ENCODE measurements around the gene BCL2. TPM values are rescaled to one million over a fixed set of nuclear protein-coding genes. Genes with fewer than 3 reads are reported as not detected.
"Not testable (repeated sequence)": the region's sequence is repeated elsewhere in the genome, so short reads cannot be mapped to it uniquely, and the experiment has no call there.

The BCL2 gene
- total RNA-seq, 1 donor from 2014 or later, result 47.3 TPM

- intact Hi-C loops (cut with DNase I), result no loop called here
- DNase-seq (ENCODE audit: low spot score) (no peak), ATAC-seq (no peak)
Observed at GRCh38 chr18:63224630-63225029, 94.9 kb downstream of the BCL2 start.

- intact Hi-C loops (cut with DNase I), result no loop called here
- DNase-seq (ENCODE audit: low spot score), result no peak
- ATAC-seq, result no peak
Observed at GRCh38 chr18:63223837-63224236, 95.7 kb downstream of the BCL2 start.

DNA sequence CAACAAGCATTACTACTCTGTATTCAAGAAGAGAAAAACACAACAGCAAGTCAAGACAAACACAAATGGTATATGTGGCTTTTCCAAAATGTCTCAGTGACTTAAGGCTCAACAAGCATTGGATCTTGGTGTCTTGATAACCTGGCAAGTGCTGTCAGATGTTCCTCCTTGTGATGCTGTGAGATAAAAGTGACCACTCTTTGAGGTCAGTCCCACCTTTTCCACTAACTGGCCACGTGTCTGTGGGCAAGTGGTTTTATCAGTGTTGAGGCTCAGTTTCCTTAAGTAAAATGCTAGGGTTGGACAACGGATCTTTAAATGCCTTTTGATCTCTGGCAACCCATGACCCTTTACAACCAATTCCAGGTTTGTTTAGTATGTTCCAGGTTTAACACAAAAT lies 98.7 kb downstream of the BCL2 start:
- intact Hi-C loops (cut with DNase I), result no loop called here
- no peak for DNase-seq (ENCODE audit: low spot score)
- no peak for ATAC-seq

- DNase-seq (ENCODE audit: low spot score), result no peak
- ATAC-seq, result peak; percentile 65
- intact Hi-C loops (cut with DNase I), result no loop called here
Observed at GRCh38 chr18:63218472-63218871, 101.1 kb downstream of the BCL2 start.

DNA sequence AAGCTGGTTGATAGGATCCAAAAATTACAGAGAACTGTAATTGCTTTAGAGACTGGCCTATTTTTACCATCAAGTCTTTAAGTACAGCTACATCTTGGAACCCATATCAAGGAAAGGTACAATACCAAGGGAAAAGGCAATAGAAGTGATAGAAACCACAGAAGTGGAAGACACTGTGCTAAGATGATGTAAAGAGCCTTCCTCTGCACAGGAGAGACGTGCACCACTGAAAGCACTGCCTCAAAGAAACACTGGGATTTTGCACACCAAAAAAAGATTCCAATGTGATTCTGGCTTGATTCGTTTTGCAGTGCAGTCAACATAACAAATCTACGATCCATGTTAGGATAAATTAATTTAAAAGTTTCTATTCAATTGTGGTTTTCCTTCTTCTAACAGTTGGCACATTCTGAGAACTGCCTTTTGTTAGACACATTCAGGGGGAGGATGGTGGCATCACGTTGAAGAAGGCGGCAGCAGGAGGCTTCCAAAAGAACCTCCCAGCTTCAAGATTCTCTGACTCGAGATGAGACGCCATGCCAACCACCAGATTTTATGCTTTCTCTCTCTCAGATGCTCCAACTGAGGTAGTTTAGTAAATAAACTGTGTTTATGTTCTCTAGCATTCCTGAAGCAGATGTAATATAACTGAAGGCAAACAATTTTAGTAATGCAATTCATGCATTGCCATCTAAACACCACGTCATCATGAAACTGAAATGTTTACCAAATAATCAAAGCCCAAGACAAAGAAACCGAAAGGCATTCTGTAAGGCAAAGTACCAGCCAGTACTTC lies 102.9 kb downstream of the BCL2 start:
- no peak for ATAC-seq
- DNase-seq (ENCODE audit: low spot score), result no peak
- intact Hi-C loops (cut with DNase I), result no loop called here

DNA sequence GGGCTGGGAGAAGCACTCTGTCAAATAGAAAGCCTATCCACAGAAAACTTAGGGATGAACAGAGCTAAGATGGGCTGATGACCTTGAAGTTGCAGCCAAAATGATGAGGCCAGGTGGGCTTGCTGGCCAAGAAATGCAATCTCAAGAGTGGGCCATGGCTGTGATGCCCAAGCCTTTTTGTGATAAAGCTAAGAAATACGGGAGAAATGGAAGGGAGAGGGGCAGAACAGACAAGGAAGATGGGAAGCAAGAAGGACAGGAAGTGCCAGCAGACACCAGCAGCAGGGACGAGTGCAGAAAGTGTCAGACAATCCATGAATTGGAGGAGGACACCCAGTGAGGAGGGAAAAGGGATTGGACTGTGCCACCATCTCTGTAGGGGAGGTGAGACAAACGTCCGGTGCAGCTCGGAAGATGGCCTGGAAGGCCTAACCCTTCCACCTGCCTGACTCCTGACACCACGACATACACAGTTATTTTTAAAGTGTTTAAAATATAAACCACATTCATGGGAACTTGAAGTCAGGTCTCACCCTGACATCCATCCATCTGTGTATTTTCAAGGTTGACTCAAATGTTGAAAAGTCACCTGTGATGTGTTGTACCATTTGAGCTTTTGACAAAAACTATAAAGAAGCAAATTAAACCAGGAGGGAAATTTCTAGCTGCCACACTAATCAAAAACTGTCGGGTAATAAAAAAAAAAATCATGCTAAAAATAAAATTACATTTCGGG lies 105.5 kb downstream of the BCL2 start:
- ATAC-seq (no peak), DNase-seq (ENCODE audit: low spot score) (no peak)
- intact Hi-C loops (cut with DNase I), result no loop called here

DNA sequence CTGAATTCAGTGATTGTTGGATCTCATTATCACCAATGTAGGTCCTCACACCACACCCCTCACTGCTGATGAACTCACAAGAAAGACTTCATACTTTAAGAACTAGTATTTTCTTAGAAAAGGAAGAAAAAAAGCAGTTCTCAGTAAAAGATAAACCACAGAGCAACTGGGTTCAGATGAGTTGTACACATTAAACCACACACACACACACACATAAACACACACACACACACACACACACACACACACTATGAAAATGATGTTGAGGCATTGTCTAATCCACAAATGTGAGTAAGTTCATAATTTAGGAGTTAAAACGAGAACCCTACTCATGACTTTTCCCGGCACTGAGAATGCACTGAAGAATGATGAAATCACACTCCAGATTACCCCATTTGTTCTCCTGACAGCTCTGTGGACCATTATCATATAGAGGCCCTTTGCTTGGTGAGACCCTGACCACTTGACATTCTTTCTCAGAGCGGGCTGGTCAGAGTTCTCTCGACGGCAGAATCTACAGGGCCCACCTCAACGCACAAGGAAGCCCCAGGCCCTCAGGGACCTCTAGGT lies 106.2 kb downstream of the BCL2 start:
- intact Hi-C loops (cut with DNase I), result no loop called here
- no peak for DNase-seq (ENCODE audit: low spot score)
- ATAC-seq, result peak; percentile 41

DNA sequence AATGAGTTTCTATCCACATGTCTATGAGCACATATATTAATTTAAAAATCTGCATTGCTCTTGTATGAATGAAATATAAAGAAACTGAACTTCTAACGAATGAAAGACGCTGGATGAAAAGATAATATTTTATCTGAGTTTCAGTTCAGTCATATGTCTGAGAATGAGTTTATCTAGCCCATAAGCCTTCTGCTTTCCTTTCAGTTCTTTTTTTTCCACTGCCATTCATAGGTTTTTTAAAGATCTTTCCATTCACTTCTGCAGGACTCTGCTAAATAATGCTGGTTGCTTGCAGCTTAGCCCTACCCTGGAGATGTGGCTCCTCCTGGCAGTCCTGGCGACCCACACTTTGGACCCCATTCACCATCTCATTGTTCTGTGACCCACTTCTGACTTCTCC lies 109.0 kb downstream of the BCL2 start:
- intact Hi-C loops (cut with DNase I), result no loop called here
- ATAC-seq (no peak), DNase-seq (ENCODE audit: low spot score) (no peak)

DNA sequence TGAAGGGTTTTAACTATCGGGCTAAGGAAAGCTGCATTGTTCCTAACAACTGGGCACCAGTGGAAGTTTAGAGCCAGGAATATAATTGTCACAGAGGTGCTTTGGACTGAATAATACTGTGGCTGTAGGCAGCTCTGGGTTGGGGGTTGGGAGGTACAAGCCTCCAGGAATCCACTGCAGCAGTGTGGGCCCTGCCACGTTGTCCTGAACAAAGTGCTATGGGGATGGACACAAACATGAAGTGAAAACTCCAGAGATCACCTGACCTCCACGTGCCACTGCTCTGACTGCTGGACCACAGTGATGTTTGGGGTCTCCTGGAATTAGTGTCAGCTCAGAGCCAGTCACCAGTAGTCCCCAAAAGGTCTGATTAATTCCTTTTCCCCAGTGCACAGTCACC lies 110.9 kb downstream of the BCL2 start:
- intact Hi-C loops (cut with DNase I), result no loop called here
- DNase-seq (ENCODE audit: low spot score) (no peak), ATAC-seq (peak; percentile 19)

DNA sequence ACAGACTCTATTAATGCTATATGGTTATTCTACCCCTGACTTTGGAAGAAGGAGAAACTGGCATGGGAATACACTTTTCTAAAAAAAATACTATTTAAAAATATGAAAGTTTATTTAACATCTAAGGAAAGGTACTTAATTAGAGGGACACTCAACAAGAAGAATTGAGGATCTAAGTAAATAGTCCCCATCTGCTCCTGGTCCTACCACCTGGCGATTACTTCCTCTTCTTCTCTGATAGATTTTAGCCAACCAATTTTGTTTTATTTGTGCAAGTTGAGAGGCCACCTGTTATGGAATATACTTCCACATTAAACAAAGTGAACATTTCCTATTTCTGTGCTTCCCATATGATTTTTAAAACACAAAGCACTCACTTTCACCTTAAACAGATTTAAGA lies 111.7 kb downstream of the BCL2 start:
- ATAC-seq, result no peak
- DNase-seq (ENCODE audit: low spot score), result no peak
- intact Hi-C loops (cut with DNase I), result no loop called here

- intact Hi-C loops (cut with DNase I), result no loop called here
- peak; percentile 45 for ATAC-seq
- no peak for DNase-seq (ENCODE audit: low spot score)
Observed at GRCh38 chr18:63207143-63207790, 112.3 kb downstream of the BCL2 start.

GRCh38 chr18:63206433-63207142 lies 113.0 kb downstream of the BCL2 start:
- no peak for DNase-seq (ENCODE audit: low spot score)
- no peak for ATAC-seq
- intact Hi-C loops (cut with DNase I), result no loop called here

DNA sequence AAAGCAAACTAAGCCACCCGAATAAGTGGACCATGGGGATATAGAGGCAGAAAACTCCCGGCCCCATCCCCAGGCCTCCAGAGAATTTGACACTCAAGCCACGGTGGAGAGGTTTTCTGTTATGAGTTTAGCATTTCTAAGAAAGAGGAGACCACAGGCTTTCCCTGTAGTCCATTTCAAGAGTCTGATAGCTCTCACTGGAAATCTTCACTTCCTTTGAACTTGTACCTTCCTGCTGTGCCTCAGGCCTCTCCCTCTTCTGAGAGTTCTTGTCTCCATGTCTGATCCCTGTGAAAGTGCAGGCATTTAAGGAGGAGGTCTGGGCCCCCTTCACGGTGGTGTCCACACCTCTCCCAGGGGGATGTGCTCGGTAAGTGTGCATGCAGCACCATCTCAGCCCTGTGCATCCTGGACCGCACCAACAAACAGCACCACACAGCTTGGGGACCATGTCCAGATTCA lies 113.7 kb downstream of the BCL2 start:
- no peak for DNase-seq (ENCODE audit: low spot score)
- ATAC-seq, result no peak
- intact Hi-C loops (cut with DNase I), result no loop called here

- ATAC-seq (no peak), DNase-seq (ENCODE audit: low spot score) (no peak)
- intact Hi-C loops (cut with DNase I), result no loop called here
Observed at GRCh38 chr18:63203497-63203896, 116.1 kb downstream of the BCL2 start.

- no peak for ATAC-seq
- DNase-seq (ENCODE audit: low spot score), result no peak
- intact Hi-C loops (cut with DNase I), result no loop called here
Observed at GRCh38 chr18:63202828-63203227, 116.7 kb downstream of the BCL2 start.

- DNase-seq (ENCODE audit: low spot score); intact Hi-C loops (cut with DNase I); ATAC-seq: not testable (repeated sequence)
Observed at GRCh38 chr18:63201456-63201855, 118.1 kb downstream of the BCL2 start.

GRCh38 chr18:63199743-63200241 lies 119.8 kb downstream of the BCL2 start:
- intact Hi-C loops (cut with DNase I), result no loop called here
- DNase-seq (ENCODE audit: low spot score) (no peak), ATAC-seq (no peak)

- DNase-seq (ENCODE audit: low spot score), result no peak
- intact Hi-C loops (cut with DNase I), result no loop called here
- peak; percentile 20 for ATAC-seq
Observed at GRCh38 chr18:63198868-63199742, 120.5 kb downstream of the BCL2 start.

All from sciatic nerve (tissue), 2 donors.